GM18505 (cell line): ENCODE results near the gene ZPBP.

Source experiments
- ATAC-seq: cut with Tn5 transposase; IDR thresholded peaks from one replicate; pipeline ENCODE4 v1.9.1; 2021; ENCODE audit not compliant: unreplicated experiment
- POLR2A ChIP-seq: IDR thresholded peaks from 4 replicates; pipeline ENCODE4 v1.6.1; 2011; ENCODE audit warnings: borderline replicate concordance; ENCODE audit not compliant: insufficient read depth, insufficient read length; ENCODE audit errors: extremely low read depth

Gene ZPBP

GRCh38 chr7:49976238-49976637 is 116.8 kb downstream of the ZPBP start:
- no peak for TF ChIP-seq POLR2A
- no peak for ATAC-seq

DNA sequence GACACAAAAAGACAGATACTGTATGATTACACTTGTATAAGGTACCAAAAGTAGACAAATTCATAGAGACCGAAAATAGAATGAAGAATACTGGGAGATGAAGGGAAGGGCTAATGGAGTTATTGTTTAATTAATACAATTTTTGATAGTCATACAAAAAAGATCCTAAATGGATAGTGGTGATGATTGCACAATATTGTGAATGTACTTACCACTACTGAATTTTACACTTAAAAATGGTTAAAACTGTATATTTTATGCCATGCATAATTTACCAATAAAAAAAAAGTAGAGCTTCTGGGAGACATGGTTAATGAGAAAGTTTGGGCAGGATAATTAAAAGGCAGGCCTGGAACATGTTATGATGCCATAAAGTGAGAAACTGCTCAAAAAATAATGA is 119.0 kb downstream of the ZPBP start:
- no peak for TF ChIP-seq POLR2A
- no peak for ATAC-seq

DNA sequence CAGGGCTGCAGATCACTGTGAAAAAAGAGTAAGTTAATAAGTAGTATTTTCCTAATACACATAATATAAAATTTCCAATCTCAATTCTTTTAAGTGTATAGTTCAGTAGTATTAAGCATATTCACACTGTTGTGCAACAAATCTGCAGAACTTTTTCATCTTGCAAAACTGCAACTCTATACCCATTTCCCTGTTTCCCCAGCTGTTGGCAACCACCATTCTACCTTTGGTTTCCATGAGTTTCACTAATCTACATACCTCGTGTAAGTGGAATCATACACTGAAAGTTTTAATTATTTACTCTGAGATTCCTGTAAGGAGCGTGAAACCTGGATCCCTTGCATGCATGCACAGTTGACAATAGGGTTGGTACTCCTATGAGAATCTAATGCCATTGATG is 155.4 kb downstream of the ZPBP start:
- no peak for TF ChIP-seq POLR2A
- ATAC-seq = no peak

DNA sequence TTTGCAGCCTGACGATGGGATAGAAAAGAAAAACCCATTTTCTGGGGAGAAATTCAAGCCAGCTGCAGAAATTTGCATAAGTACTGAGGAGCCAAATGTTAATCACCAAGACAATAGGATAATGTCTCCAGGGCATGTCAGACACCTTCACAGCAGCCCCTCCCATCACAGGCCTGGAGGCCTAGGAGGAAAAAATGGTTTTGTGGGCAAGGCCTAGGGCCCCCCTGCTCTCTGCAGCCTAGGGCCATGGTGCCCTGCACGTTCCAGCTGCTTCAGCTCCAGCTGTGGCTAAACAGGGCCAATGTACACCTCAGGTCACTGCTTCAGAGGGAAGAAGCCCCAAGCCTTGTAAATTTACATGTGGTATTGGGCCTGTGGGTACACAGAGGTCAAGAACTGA is 161.4 kb downstream of the ZPBP start:
- ATAC-seq = no peak
- no peak for TF ChIP-seq POLR2A

DNA sequence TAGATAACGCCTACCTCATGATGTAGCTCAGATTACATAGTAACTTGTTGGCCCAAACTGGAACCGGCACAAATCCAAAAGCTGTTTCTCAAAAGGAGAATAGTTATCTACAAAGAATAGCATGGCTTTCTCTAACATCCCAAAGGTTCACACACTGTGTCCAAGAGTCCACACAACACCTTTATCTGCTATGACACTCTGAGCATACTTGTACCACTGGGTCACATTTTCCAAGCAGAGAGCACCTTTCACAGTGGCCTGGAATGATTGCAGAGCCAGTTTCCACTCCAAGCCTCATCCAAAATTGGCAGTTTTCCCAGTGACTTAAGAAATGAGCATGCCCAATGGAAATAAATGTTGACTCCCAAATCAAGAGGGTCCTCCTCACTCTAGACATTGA is 164.3 kb downstream of the ZPBP start:
- no peak for TF ChIP-seq POLR2A
- no peak for ATAC-seq

GRCh38 chr7:49927631-49928030 is 165.4 kb downstream of the ZPBP start:
- no peak for ATAC-seq
- no peak for TF ChIP-seq POLR2A

- ATAC-seq = no peak
- TF ChIP-seq POLR2A = no peak
These were observed 166.3 kb downstream of the ZPBP start for GRCh38 chr7:49926720-49927119.

DNA sequence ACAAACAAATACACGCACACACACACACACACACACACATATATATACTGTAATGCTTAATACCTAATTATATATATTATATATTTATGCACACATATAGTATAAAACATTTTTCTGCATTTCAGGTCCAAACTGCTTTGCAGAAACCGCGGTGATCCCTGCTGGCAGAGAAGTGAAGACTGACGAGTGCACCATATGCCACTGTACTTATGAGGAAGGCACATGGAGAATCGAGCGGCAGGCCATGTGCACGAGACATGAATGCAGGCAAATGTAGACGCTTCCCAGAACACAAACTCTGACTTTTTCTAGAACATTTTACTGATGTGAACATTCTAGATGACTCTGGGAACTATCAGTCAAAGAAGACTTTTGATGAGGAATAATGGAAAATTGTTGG is 181.1 kb downstream of the ZPBP start:
- TF ChIP-seq POLR2A = no peak
- ATAC-seq = no peak

DNA sequence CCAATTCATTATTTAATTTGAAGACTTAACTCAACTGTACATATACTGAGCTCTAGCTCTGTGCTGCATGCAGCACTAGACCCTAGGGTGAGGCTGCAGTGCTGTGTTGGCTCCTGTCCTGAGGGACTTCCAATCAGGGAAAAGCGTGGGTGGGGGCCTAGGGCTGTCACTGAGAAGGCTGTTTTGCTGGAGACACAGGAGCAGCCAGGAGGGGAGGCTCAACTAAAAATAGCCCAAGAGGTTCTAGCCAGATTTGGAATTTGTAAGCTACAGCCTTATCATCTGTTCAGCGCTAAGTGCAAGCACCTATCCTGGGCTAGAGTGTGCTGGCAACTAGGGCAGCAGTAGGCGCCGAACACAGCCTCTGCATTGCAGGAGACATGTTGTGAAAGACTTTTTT is 198.5 kb downstream of the ZPBP start:
- TF ChIP-seq POLR2A = no peak
- no peak for ATAC-seq

DNA sequence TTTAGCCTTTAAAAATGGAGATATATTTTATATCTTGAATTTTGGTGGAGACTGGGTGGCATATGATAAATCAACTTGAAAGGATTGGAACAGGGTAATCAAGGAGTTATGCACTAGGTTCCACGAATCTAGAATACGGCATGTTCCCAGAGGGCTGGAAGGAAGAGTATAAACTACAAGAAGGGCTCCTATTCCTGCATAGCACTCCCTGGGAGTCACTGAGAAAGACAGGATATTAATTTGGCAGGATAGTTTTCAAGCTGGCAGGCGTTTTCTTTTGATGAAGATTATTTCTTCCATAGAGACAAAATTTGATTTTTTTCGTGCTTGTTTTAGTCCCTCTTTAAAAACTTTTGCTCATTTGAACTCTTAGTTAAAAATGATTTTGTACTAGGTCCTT is 199.9 kb downstream of the ZPBP start:
- no peak for ATAC-seq
- TF ChIP-seq POLR2A = no peak

GRCh38 chr7:49892481-49892880 is 200.6 kb downstream of the ZPBP start:
- no peak for TF ChIP-seq POLR2A
- ATAC-seq = no peak
